HL-60 (cell line): ENCODE data around the gene FYN.

Experiments used
- DNase-seq, 2 experiments: peaks; one replicate each; pipeline ENCODE4 v3.0.0-alpha.2; 2010 to 2020; ENCODE audit warnings: low read depth in 1 of 2, low spot score in 1 of 2
- H3K27ac ChIP-seq: fragments of 250-450 bp; sonication (Bioruptor Pico); replicated peaks from 2 replicates; pipeline ENCODE4 v1.5.1; 2020; ENCODE audit warnings: mild to moderate bottlenecking, moderate library complexity
- H3K27me3 ChIP-seq: fragments of 250-450 bp; sonication (Bioruptor Pico); 2 replicates; pipeline ENCODE4 v1.5.1; 2021; ENCODE audit warnings: mild to moderate bottlenecking, moderate library complexity; ENCODE audit not compliant: insufficient read depth, poor library complexity, severe bottlenecking
- H3K4me3 ChIP-seq: replicated peaks from 2 replicates; pipeline ENCODE4 v1.5.1; 2011; ENCODE audit warnings: mild to moderate bottlenecking, control low read depth, low read length; ENCODE audit not compliant: insufficient read depth
- CTCF ChIP-seq: IDR thresholded peaks from one replicate; pipeline ENCODE4 v1.5.1; 2011; ENCODE audit warnings: low read length, control low read depth, inconsistent platforms; ENCODE audit not compliant: insufficient read depth
- GABPA ChIP-seq: IDR thresholded peaks from 2 replicates; pipeline ENCODE4 v1.6.1; 2012; ENCODE audit warnings: low read depth
- POLR2AphosphoS5 ChIP-seq: IDR thresholded peaks from 2 replicates; pipeline ENCODE4 v1.6.1; 2012; ENCODE audit warnings: low read depth
- REST ChIP-seq: IDR thresholded peaks from 2 replicates; pipeline ENCODE4 v1.6.1; 2012; ENCODE audit warnings: low read depth; ENCODE audit not compliant: insufficient replicate concordance
- SPI1 ChIP-seq: IDR thresholded peaks from 2 replicates; pipeline ENCODE4 v1.6.1; 2012; ENCODE audit warnings: low read depth, mild to moderate bottlenecking, borderline replicate concordance

FYN gene

GRCh38 chr6:111808493-111808892, 64.8 kb downstream of the FYN start:
- TF ChIP-seq SPI1 (no peak), CTCF (no peak), REST (no peak), POLR2AphosphoS5 (no peak), GABPA (no peak)
- no peak overlapping the region for H3K4me3 ChIP-seq
- H3K27ac ChIP-seq: no peak overlapping the region
- no peak for DNase-seq
- H3K27me3 ChIP-seq: no peaks in the 10 kb centered on the region

GRCh38 chr6:111806561-111807497, 66.4 kb downstream of the FYN start:
- Histone ChIP-seq H3K27ac (no peak overlapping the region), H3K27me3 (no peaks in the 10 kb centered on the region), H3K4me3 (no peak overlapping the region)
- no peak for DNase-seq
- no peak for TF ChIP-seq POLR2AphosphoS5
- no peak for TF ChIP-seq REST
- no peak for TF ChIP-seq CTCF
- no peak for TF ChIP-seq SPI1
- no peak for TF ChIP-seq GABPA

GRCh38 chr6:111806165-111806547, 67.1 kb downstream of the FYN start:
- no peak overlapping the region for H3K4me3 ChIP-seq
- H3K27me3 ChIP-seq: no peaks in the 10 kb centered on the region
- DNase-seq: no peak
- TF ChIP-seq CTCF (no peak), SPI1 (no peak), REST (no peak), POLR2AphosphoS5 (no peak), GABPA (no peak)
- no peak overlapping the region for H3K27ac ChIP-seq
